SJCRH30 (cell line): ENCODE data around the gene ERBB4. TPM values are rescaled to one million over a fixed set of nuclear protein-coding genes. Genes with fewer than 3 reads are reported as not detected.
"Not testable (repeated sequence)": the region's sequence is repeated elsewhere in the genome, so short reads cannot be mapped to it uniquely, and the experiment has no call there.

ENCODE experiments used
- DNase-seq, 2 experiments: peaks; one replicate each; pipeline ENCODE4 v3.0.0-alpha.2; 2015 to 2020
- H3K27ac ChIP-seq: fragments of 250-450 bp; sonication (Bioruptor Pico); 2 replicates; pipeline ENCODE4 v1.5.1; 2020; ENCODE audit warnings: mild to moderate bottlenecking, moderate library complexity
- H3K27me3 ChIP-seq: fragments of 250-450 bp; sonication (Bioruptor Pico); 2 replicates; pipeline ENCODE4 v1.5.1; 2020; ENCODE audit warnings: mild to moderate bottlenecking, moderate library complexity
- H3K36me3 ChIP-seq: fragments of 250-450 bp; sonication (Bioruptor Pico); 2 replicates; pipeline ENCODE4 v1.5.1; 2020; ENCODE audit warnings: mild to moderate bottlenecking, moderate library complexity
- H3K4me1 ChIP-seq: fragments of 250-450 bp; sonication (Bioruptor Pico); 2 replicates; pipeline ENCODE4 v1.5.1; 2020; ENCODE audit warnings: mild to moderate bottlenecking, moderate library complexity
- H3K4me3 ChIP-seq: fragments of 250-450 bp; sonication (Bioruptor Pico); 2 replicates; pipeline ENCODE4 v1.5.1; 2020; ENCODE audit warnings: mild to moderate bottlenecking, moderate library complexity
- H3K9me3 ChIP-seq: fragments of 250-450 bp; sonication (Bioruptor Pico); replicated peaks from 2 replicates; pipeline ENCODE4 v1.5.1; 2020; ENCODE audit warnings: mild to moderate bottlenecking, moderate library complexity
- total RNA-seq: library from RNA; depleted of rRNA; stranded (reverse); fragments of >200 nt; shearing (Covaris generic); gene quantifications from 2 replicates; pipeline ENCODE4 v1.2.3, GENCODE V29; 2014

Gene ERBB4
- total RNA-seq, 1 experiment from 2014 or later, result 3.0 TPM

DNA sequence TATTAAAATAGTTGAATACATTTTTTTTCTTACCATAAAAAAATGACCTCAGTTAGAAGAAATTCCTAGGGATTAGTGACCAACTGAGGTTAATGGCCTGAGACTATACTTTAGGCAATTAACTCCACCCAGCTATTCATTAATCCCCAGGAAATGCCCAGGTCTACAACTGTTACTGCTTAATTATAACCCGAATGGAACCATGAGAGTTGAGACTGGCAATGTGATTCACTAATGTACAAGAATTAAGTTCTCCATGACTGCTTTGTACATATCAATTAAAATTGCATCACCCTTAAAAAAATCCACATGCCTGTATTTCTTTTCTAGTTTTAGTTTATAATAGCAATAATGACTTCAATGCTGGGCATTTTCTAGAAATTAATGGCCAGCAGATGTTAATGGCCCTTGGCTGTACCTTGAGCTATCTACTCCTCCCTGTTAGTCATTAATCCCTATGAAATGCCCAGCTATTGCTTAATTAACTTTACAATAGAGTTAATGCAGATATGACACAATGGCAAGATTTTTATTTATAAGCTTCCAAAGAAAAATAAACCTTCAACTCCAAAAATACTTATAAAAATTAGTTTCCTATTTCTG is 44.1 kb downstream of the ERBB4 start:
- no peak overlapping the region for H3K27ac ChIP-seq
- no peaks in the 10 kb centered on the region for H3K27me3 ChIP-seq
- peak in 1 of 2 experiments; percentile 8 for DNase-seq
- H3K36me3 ChIP-seq, result no peaks in the 10 kb centered on the region
- H3K9me3 ChIP-seq, result no peaks in the 10 kb centered on the region
- no peak overlapping the region for H3K4me3 ChIP-seq
- H3K4me1 ChIP-seq, result peaks cover 10% of the 10 kb centered on the region

DNA sequence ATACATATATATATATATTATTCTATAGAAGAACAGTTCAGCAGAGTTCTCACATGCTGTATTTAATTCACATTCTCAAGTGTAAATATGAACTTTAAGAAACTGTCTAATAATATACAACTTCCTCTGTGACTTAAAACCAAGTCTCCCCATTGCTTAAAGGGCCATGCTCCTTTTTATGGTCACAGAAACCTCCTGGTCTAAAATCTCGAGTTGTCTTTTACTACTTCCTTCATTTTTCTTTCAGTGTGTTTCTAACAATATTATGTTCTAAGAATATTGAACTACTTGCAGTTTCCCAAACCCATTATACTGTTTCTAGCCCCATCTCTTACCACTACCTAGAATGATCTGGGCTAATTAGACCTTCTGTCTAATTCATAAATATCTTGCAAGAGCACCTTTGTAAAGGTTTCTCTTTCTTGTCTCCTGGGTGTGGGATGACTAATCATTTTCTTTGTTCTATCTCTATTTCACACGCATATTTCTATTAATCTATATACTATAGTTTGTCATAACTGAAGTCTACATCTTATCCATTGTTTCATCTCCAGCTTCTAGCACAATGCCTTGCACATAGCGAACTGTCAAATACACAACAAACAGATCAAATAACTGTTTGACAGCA is 48.8 kb downstream of the ERBB4 start:
- no peak overlapping the region for H3K4me3 ChIP-seq
- peaks cover 27% of the 10 kb centered on the region for H3K4me1 ChIP-seq

DNA sequence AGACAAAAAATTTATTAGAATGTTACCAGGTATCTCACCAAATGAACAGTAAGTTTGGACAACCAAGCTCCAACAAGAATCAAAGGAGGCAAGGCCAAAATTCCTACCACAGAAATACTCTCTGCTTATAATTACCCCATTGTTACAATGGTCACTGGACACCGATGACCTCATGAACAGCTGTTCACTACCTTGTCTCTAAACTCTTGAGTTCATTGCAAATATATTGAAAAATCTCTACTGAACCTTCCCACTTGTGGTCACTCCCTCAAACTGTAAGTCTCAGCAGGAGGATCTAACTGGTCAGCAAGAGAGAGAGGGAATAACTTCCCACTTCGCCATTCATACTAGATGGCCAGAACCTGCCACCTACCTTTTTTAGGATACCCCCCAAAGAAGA is 50.0 kb downstream of the ERBB4 start:
- no peak overlapping the region for H3K4me3 ChIP-seq
- H3K4me1 ChIP-seq, result peaks cover 18% of the 10 kb centered on the region
- DNase-seq, result peak; percentile 61 to 80
- peak overlapping the region; percentile 77 for H3K27ac ChIP-seq
- no peaks in the 10 kb centered on the region for H3K9me3 ChIP-seq
- H3K27me3 ChIP-seq, result no peaks in the 10 kb centered on the region
- no peaks in the 10 kb centered on the region for H3K36me3 ChIP-seq

More for the DNA sequence above, 48.8 kb downstream of the ERBB4 start:
- DNase-seq, result no peak
- H3K36me3 ChIP-seq, result no peaks in the 10 kb centered on the region
- peak overlapping the region; percentile 77; the same call in 1 of the 2 replicates for H3K27ac ChIP-seq
- H3K9me3 ChIP-seq, result no peaks in the 10 kb centered on the region
- no peaks in the 10 kb centered on the region for H3K27me3 ChIP-seq

DNA sequence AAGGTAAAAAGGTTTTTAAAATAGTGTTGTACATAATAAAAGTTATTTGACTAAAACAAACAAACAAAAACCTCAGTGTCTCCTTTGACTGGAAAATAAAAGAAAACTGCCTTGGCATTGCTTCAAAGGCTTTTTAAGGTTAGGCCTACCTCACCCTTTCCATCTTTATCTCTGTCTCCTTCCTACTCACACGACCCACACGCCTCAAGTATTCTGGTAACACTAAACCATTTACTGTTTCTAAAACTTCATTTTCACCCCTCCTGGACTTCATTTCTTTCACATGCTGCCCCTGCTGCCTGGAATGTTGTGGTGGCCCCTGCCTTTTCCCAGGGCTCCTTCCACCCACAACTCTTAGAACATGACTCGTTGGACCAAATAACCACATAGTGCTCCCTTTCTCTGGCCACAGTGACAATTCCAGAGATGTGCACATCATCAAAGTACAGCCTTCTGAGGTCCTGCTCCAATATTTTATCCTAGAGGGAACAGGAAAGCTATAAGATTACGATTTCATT is 54.0 kb downstream of the ERBB4 start:
- no peak overlapping the region for H3K4me3 ChIP-seq
- peak; percentile 3 to 6 for DNase-seq
- H3K27me3 ChIP-seq, result no peaks in the 10 kb centered on the region

DNA sequence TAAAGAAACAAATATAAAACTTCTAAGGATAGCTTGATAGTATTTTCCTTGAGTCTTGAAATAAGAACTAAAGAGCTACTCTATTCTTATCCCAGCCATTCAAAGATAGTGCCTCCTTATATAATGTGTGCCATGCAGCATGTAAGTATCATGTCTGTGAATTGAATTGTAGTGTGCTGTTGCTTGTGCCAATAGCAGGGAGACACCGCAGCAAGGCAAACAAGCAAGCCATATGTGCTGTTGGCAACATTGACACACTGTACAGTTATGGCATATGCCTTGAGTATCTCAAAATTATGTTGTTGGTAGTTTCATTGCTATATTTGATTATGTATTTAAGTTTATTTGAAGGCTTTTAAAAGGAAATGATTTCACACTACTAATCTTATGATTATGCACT is 58.2 kb downstream of the ERBB4 start:
- DNase-seq, result no peak
- no peaks in the 10 kb centered on the region for H3K9me3 ChIP-seq

More for the DNA sequence above, 54.0 kb downstream of the ERBB4 start:
- no peak overlapping the region for H3K27ac ChIP-seq
- H3K4me1 ChIP-seq, result peaks cover 18% of the 10 kb centered on the region
- H3K9me3 ChIP-seq, result no peaks in the 10 kb centered on the region
- no peaks in the 10 kb centered on the region for H3K36me3 ChIP-seq

DNA sequence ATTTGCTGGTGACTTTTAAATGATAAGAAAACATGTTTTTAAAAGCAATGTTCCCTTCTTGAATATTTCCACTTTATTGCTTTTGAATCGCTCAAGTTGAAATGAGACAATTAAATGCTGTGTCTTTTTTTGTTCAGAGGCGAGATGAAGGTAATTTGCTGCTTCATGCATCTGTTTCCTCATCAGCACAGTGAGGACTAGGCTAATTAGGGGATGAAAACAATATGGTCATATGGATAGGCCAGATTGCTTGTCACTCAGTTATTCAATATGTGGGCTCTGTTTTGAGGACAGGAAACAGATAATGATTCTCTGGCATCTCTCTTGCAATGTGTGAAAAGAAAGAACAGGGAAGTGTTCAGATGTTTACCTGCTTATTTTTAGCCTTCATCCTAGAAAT is 61.0 kb downstream of the ERBB4 start:
- Histone ChIP-seq H3K27me3 (no peaks in the 10 kb centered on the region), H3K9me3 (no peaks in the 10 kb centered on the region), H3K36me3 (no peaks in the 10 kb centered on the region), H3K4me3 (no peak overlapping the region), H3K27ac (no peak overlapping the region), H3K4me1 (no peaks in the 10 kb centered on the region)
- DNase-seq, result no peak

More for the DNA sequence above, 58.2 kb downstream of the ERBB4 start:
- Histone ChIP-seq H3K36me3 (no peaks in the 10 kb centered on the region), H3K4me3 (no peak overlapping the region), H3K27me3 (no peaks in the 10 kb centered on the region), H3K27ac (no peak overlapping the region), H3K4me1 (no peaks in the 10 kb centered on the region)

DNA sequence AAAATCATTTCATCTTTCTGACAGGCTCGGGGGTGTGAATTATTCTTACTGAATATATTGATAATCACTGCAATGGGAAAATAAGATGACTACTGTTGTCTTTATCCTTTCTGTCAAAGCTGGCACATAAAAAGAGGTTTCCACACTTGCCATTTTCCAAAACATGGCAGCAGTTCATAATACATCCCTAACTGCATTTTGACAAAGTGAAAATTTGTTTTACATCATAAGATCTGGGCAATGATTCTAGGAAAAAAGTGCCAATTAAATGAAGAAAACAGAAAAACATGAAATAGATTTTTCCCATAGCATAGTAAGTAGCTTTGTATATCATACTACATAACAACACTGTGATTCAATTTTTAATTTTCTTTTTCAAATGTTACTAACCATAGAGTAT is 65.4 kb downstream of the ERBB4 start:
- no peaks in the 10 kb centered on the region for H3K27me3 ChIP-seq
- no peaks in the 10 kb centered on the region for H3K4me1 ChIP-seq
- no peak for DNase-seq
- H3K36me3 ChIP-seq, result no peaks in the 10 kb centered on the region
- no peak overlapping the region for H3K4me3 ChIP-seq
- H3K27ac ChIP-seq, result no peak overlapping the region
- no peaks in the 10 kb centered on the region for H3K9me3 ChIP-seq

DNA sequence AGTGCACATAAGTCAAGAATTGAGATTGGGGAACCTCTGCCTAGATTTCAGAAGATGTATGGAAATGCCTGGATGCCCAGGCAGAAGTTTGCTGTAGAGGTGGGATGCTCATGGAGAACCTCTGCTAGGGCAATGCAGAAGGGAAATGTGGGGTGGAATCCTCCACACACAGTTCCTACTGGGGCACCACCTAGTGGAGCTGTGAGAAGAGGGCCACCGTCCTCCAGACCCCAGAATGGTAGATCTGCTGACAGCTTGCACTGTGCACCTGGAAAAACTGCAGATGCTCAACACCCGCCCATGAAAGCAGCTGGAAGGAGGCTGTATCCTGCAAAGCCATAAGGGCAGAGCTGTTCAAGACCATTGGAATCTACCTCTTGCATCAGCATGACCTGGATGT is 71.1 kb downstream of the ERBB4 start:
- H3K4me1 ChIP-seq, H3K4me3 ChIP-seq, H3K27ac ChIP-seq, H3K36me3 ChIP-seq, DNase-seq, H3K9me3 ChIP-seq, H3K27me3 ChIP-seq: not testable (repeated sequence)

DNA sequence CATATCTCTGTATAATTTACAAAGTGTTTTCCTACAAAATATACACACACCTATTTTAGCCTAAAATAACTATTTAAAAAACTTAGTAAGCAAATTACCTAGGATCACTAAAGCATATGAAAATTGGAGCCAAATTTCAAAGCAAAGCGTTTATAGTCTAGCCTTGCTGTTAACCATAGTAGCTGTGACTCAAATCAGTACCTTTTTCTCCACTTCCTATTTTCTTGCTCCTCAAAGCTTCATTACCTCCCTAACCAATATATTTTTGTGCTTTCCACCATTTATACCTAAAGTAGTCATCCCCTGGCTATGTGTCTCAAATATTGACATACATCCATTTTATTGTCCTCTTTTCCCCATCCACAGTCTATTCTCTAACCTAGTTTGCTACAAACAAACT is 73.1 kb downstream of the ERBB4 start:
- Histone ChIP-seq H3K4me3 (no peak overlapping the region), H3K4me1 (no peaks in the 10 kb centered on the region), H3K27ac (no peak overlapping the region), H3K9me3 (0 out of 2 replicates have a peak, but pooled peaks cover 2% of the 10 kb centered on the region), H3K36me3 (no peaks in the 10 kb centered on the region), H3K27me3 (no peaks in the 10 kb centered on the region)
- DNase-seq, result no peak

DNA sequence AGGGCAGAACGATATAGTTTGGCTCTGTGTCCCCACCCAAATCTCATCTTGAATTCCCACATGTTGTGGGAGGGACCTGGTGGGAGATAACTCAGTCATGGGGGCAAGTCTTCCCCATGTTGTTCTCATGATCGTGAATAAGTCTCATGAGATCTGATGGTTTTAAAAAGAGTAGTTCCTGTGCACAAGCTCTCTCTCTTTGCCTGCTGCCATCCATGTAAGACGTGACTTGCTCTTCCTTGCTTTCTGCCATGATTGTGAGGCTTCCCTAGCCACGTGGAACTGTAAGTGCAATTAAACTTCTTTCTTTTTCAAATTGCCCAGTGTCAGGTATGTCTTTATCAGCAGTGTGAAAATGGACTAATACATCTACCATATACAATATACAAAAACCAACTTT is 76.9 kb downstream of the ERBB4 start:
- not testable (repeated sequence) for DNase-seq

DNA sequence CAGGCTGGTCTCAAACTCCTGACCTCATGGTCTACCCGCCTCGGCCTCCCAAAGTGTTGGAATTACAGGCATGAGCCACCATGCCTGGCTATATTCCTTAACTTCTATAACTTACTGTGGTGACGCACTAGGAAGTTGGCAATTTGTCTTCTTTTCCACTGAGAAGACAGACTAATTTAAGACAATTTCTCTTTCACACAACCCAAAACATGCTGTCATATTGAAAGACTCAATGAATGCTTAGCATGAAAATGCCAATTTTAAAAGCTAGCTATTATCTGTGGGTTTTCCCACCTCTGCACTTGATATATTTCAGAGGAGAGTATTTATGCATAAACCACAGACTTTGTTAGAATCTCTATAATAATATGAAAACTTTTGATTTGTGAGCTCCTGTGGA is 84.5 kb downstream of the ERBB4 start:
- Histone ChIP-seq H3K4me1 (peaks cover 15% of the 10 kb centered on the region), H3K4me3 (no peak overlapping the region), H3K27me3 (no peaks in the 10 kb centered on the region)

More for the DNA sequence above, 76.9 kb downstream of the ERBB4 start:
- not testable (repeated sequence) for H3K27ac ChIP-seq, H3K4me3 ChIP-seq, H3K36me3 ChIP-seq, H3K4me1 ChIP-seq, H3K9me3 ChIP-seq, H3K27me3 ChIP-seq

DNA sequence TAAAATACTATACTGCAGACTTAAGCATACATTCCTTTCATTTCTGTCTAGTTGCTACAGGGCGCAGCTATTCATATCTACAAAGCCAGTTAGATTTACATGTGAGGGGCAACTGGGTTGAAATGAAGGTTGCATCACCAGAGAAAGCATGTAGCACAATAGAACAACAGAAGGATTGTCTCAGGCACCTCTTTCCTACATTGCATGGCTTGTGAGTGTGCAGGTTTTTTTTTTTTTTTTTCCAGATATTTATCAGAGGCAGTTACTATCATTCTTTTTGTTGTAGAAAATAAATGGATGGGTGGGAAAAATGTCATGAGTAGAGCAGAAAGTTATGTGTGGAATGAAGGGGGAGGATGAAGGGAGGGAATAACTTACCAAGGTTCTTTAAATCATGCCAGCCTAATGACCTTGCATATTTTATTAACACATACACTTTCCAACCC is 86.8 kb downstream of the ERBB4 start:
- DNase-seq, result peak; percentile 38 to 62

More for the DNA sequence above, 84.5 kb downstream of the ERBB4 start:
- H3K9me3 ChIP-seq, result no peaks in the 10 kb centered on the region
- H3K36me3 ChIP-seq, result no peaks in the 10 kb centered on the region
- DNase-seq, result no peak
- H3K27ac ChIP-seq, result no peak overlapping the region

DNA sequence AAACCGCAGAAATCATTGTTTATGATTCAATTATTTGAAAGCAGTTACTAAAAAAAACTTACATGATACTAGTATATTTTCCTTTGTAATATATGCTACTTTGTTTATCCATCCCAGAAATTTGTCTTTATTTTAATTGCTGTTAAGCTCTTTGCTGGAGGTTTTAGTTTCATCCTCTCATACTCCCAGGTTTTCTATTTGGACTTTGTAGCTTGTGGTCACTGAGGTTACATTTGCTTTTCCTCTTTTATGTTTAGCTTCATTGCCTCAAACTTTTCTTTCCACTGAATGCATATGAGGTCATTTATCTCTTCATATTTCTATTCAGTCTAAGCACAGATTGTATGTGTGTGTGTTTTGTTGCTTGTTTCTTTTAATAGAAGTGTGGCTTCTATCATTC is 89.9 kb downstream of the ERBB4 start:
- H3K9me3 ChIP-seq, result no peaks in the 10 kb centered on the region
- H3K36me3 ChIP-seq, result no peaks in the 10 kb centered on the region
- no peak overlapping the region for H3K27ac ChIP-seq
- no peak overlapping the region for H3K4me3 ChIP-seq
- DNase-seq, result peak in 1 of 2 experiments; percentile 15
- no peaks in the 10 kb centered on the region for H3K27me3 ChIP-seq
- H3K4me1 ChIP-seq, result peaks cover 27% of the 10 kb centered on the region

More for the DNA sequence above, 86.8 kb downstream of the ERBB4 start:
- no peaks in the 10 kb centered on the region for H3K27me3 ChIP-seq
- H3K27ac ChIP-seq, result peak overlapping the region; percentile 48
- no peaks in the 10 kb centered on the region for H3K36me3 ChIP-seq
- H3K4me1 ChIP-seq, result peaks cover 27% of the 10 kb centered on the region
- no peaks in the 10 kb centered on the region for H3K9me3 ChIP-seq
- H3K4me3 ChIP-seq, result no peak overlapping the region

DNA sequence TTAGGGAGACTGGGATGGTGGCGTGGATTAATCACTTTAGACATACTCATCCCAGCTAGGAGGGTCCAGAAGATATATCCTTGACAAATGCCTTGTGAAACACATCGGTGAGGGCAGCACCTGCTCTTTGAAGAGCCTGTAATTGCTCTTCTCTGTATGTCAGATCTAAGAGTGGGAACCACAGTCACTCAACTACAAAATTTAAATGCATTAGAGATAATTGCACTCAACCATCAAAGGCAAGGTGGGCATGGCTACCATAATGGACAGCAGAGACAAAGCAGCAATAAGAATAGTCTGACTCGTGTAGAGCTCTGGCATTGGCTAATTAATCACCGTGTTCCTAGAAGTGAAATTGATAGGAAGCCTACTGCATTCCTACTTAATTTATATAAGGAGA is 96.8 kb downstream of the ERBB4 start:
- Histone ChIP-seq H3K36me3 (no peaks in the 10 kb centered on the region), H3K27me3 (no peaks in the 10 kb centered on the region), H3K9me3 (no peaks in the 10 kb centered on the region), H3K4me1 (no peaks in the 10 kb centered on the region), H3K27ac (no peak overlapping the region), H3K4me3 (no peak overlapping the region)
- DNase-seq, result no peak

DNA sequence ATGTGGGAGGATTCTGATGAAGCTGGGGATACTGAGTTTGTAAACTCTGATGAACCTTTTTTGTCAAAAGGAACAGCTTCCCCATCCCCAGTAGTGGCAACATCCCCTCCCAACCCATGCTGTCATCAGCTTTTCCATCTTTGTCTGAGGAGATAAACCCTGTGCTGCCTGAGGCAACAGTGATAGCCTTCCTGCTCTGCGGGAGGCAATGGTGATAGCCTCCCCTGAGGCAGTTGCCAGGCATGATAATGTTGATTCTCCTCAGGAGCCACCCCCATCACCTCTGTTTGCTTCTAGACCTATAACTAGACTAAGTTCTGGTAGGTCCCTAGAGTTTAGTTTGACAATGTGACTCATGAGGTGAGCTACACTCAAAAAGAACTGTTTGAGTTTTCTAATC is 97.5 kb downstream of the ERBB4 start:
- Histone ChIP-seq H3K4me1 (no peaks in the 10 kb centered on the region), H3K27ac (no peak overlapping the region), H3K4me3 (no peak overlapping the region), H3K36me3 (no peaks in the 10 kb centered on the region), H3K9me3 (no peaks in the 10 kb centered on the region), H3K27me3 (no peaks in the 10 kb centered on the region)
- no peak for DNase-seq
